ENCODE results near the gene MEIS2.

GRCh38 chr15:37084602-37085001 is 15.7 kb downstream of the MEIS2 start:
- TF ChIP-seq POLR2A (IDR thresholded peaks at IDR 0.05) (no peak), CTCF (IDR thresholded peaks at IDR 0.05) (no peak)

All from adrenal gland (tissue), 5 donors.